Breast epithelium (tissue), 3 donors: ENCODE results near the gene C19orf38.

Experiments used
- POLR2AphosphoS5 ChIP-seq, 3 donors: sonication (generic); formaldehyde crosslinking; IDR thresholded peaks; one replicate each; pipeline ENCODE4 v1.6.1; 2017; ENCODE audit warnings: antibody characterized with exemption in 3 of 3
- TF ChIP-seq, protein P1 (sequence below), 3 donors: fragments of 450-650 bp; IDR thresholded peaks; one replicate each; pipeline ENCODE4 v1.5.1; 2016 to 2017; ENCODE audit warnings: antibody characterized with exemption in 3 of 3, mild to moderate bottlenecking in 3 of 3, moderate library complexity in 3 of 3

DNA sequence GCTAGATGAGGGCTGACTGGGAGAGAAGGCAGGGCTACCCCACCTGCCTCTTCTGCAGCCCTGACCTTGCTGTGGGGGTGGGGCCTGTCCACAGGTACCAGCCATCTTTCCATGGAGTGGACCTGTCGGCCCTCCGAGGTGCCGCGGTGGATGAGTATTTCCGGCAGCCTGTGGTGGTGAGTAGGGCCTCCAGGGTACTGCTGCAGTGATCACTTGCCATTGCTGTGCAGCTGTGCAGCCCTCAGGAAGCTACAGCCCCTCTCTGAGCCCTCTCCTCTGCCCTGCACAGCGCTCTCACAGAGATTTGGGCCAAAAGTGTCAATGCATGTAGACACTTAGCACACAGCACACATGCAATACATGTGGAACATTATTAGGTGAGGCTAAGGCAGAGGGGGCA, 68.4 kb downstream of the C19orf38 start:
- TF ChIP-seq, protein P1, sequence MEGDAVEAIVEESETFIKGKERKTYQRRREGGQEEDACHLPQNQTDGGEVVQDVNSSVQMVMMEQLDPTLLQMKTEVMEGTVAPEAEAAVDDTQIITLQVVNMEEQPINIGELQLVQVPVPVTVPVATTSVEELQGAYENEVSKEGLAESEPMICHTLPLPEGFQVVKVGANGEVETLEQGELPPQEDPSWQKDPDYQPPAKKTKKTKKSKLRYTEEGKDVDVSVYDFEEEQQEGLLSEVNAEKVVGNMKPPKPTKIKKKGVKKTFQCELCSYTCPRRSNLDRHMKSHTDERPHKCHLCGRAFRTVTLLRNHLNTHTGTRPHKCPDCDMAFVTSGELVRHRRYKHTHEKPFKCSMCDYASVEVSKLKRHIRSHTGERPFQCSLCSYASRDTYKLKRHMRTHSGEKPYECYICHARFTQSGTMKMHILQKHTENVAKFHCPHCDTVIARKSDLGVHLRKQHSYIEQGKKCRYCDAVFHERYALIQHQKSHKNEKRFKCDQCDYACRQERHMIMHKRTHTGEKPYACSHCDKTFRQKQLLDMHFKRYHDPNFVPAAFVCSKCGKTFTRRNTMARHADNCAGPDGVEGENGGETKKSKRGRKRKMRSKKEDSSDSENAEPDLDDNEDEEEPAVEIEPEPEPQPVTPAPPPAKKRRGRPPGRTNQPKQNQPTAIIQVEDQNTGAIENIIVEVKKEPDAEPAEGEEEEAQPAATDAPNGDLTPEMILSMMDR (IDR thresholded peaks at IDR 0.05), result no peak
- TF ChIP-seq POLR2AphosphoS5 (IDR thresholded peaks at IDR 0.05), result no peak
